ENCODE measurements around the gene OAS1.
A peak's percentile ranks its signal among the peaks of the same experiment; 100 is the strongest.

OAS1 gene

GRCh38 chr12:112906712-112907414 lies at the start of gene OAS1:
Gene OAS1 (plus strand): TSS chr12:112906962. CDS start chr12:112907040, 78 bp downstream.
- no peak for DNase-seq

GRCh38 chr12:112859291-112859690 lies 47.5 kb upstream of the OAS1 start:
- no peak for DNase-seq

- no peak for DNase-seq
Measured at GRCh38 chr12:112860181-112860580, 46.6 kb upstream of the OAS1 start.

GRCh38 chr12:112861284-112861683 lies 45.5 kb upstream of the OAS1 start:
- DNase-seq = no peak

- no peak for DNase-seq
Measured at GRCh38 chr12:112862636-112863290, 44.0 kb upstream of the OAS1 start.

- no peak for DNase-seq
Measured at GRCh38 chr12:112868459-112869041, 38.2 kb upstream of the OAS1 start.

GRCh38 chr12:112869091-112869490 lies 37.7 kb upstream of the OAS1 start:
- no peak for DNase-seq

- no peak for DNase-seq
Measured at GRCh38 chr12:112869778-112870177, 37.0 kb upstream of the OAS1 start.

GRCh38 chr12:112870267-112870980 lies 36.3 kb upstream of the OAS1 start:
- no peak for DNase-seq

GRCh38 chr12:112875608-112876007 lies 31.2 kb upstream of the OAS1 start:
- DNase-seq = no peak

- no peak for DNase-seq
Measured at GRCh38 chr12:112876506-112876905, 30.3 kb upstream of the OAS1 start.

GRCh38 chr12:112877006-112877405 lies 29.8 kb upstream of the OAS1 start:
- DNase-seq = no peak

GRCh38 chr12:112878488-112878887 lies 28.3 kb upstream of the OAS1 start:
- no peak for DNase-seq

GRCh38 chr12:112879191-112879705 lies 27.5 kb upstream of the OAS1 start:
- no peak for DNase-seq

GRCh38 chr12:112881602-112882001 lies 25.2 kb upstream of the OAS1 start:
- DNase-seq = peak; percentile 87

- no peak for DNase-seq
Measured at GRCh38 chr12:112885236-112885635, 21.5 kb upstream of the OAS1 start.

- DNase-seq = no peak
Measured at GRCh38 chr12:112887550-112887949, 19.2 kb upstream of the OAS1 start.

GRCh38 chr12:112891093-112892024 lies 15.4 kb upstream of the OAS1 start:
- no peak for DNase-seq

GRCh38 chr12:112892856-112893255 lies 13.9 kb upstream of the OAS1 start:
- no peak for DNase-seq

GRCh38 chr12:112894128-112894527 lies 12.6 kb upstream of the OAS1 start:
- no peak for DNase-seq

GRCh38 chr12:112898380-112898779 lies 8.4 kb upstream of the OAS1 start:
- DNase-seq = no peak

Measured in NCI-H2171 treated with DMSO at 0.1 percent for 48 hours (cell line).